GM21786 (cell line): ENCODE results near the gene SLC45A3.
"Not testable (repeated sequence)": the region's sequence is repeated elsewhere in the genome, so short reads cannot be mapped to it uniquely, and the experiment has no call there.

ENCODE experiments used
- ATAC-seq: cut with Tn5 transposase; IDR thresholded peaks from one replicate; pipeline ENCODE4 v1.9.1; 2021; ENCODE audit not compliant: unreplicated experiment

The SLC45A3 gene

GRCh38 chr1:205637854-205638468, 42.3 kb downstream of the SLC45A3 start:
- ATAC-seq: no peak

GRCh38 chr1:205636732-205637131, 43.6 kb downstream of the SLC45A3 start:
- ATAC-seq: no peak

- not testable (repeated sequence) for ATAC-seq
Observed at GRCh38 chr1:205636138-205636530, 44.2 kb downstream of the SLC45A3 start.

GRCh38 chr1:205633421-205633976, 46.8 kb downstream of the SLC45A3 start:
- ATAC-seq: no peak

- ATAC-seq: no peak
Observed at GRCh38 chr1:205632669-205633169, 47.6 kb downstream of the SLC45A3 start.

- ATAC-seq: peak; percentile 75
Observed at GRCh38 chr1:205631768-205632668, 48.3 kb downstream of the SLC45A3 start, which contains the start of gene ELK4. TSS of gene ELK4 (minus strand) at chr1:205632011. CDS start at chr1:205623882, 8,129 bp downstream.

- peak; percentile 62 for ATAC-seq
Observed at GRCh38 chr1:205631010-205631767, 49.1 kb downstream of the SLC45A3 start.

- ATAC-seq: no peak
Observed at GRCh38 chr1:205630651-205631009, 49.7 kb downstream of the SLC45A3 start.

GRCh38 chr1:205630241-205630640, 50.1 kb downstream of the SLC45A3 start:
- no peak for ATAC-seq

GRCh38 chr1:205629751-205630150, 50.6 kb downstream of the SLC45A3 start:
- no peak for ATAC-seq

- ATAC-seq: no peak
Observed at GRCh38 chr1:205627956-205628355, 52.4 kb downstream of the SLC45A3 start.

GRCh38 chr1:205626216-205626615, 54.1 kb downstream of the SLC45A3 start:
- no peak for ATAC-seq

GRCh38 chr1:205623646-205624045, 56.7 kb downstream of the SLC45A3 start:
- no peak for ATAC-seq

GRCh38 chr1:205620269-205620668, 60.0 kb downstream of the SLC45A3 start:
- ATAC-seq: no peak

GRCh38 chr1:205619376-205619775, 60.9 kb downstream of the SLC45A3 start:
- no peak for ATAC-seq

GRCh38 chr1:205616563-205617293, 63.6 kb downstream of the SLC45A3 start:
- ATAC-seq: peak; percentile 87

GRCh38 chr1:205615789-205616188, 64.5 kb downstream of the SLC45A3 start:
- ATAC-seq: no peak

- no peak for ATAC-seq
Observed at GRCh38 chr1:205613854-205614412, 66.4 kb downstream of the SLC45A3 start.

- ATAC-seq: no peak
Observed at GRCh38 chr1:205612556-205612955, 67.8 kb downstream of the SLC45A3 start.

GRCh38 chr1:205612104-205612503, 68.2 kb downstream of the SLC45A3 start:
- no peak for ATAC-seq
